Gastrocnemius medialis (tissue), 4 donors: ENCODE measurements around the gene MDGA2. TPM values are rescaled to one million over a fixed set of nuclear protein-coding genes. Genes with fewer than 3 reads are reported as not detected.

ENCODE experiments used
- ATAC-seq, 2 donors: fragments of 150-250 bp; one replicate each; pipeline ENCODE4 v1.9.1; 2016
- DNase-seq, 2 donors: peaks; one replicate each; pipeline ENCODE4 v3.0.0-alpha.2; 2019
- H3K27ac ChIP-seq, 4 donors: fragments of 200-600 bp; sonication (generic); 1 replicate in 1 of 4; 2 replicates in 3 of 4; pipeline ENCODE4 v1.5.1; 2016 to 2018; ENCODE audit warnings: mild to moderate bottlenecking in 2 of 4, moderate library complexity in 1 of 4
- H3K27me3 ChIP-seq, 3 donors: fragments of 200-600 bp; sonication (generic) in 2 of 3; 1 replicate in 1 of 3; 2 replicates in 2 of 3; pipeline versions ENCODE4 v1.5.1 to v1.6.0; 2016 to 2019; ENCODE audit warnings: mild to moderate bottlenecking in 1 of 3, moderate library complexity in 1 of 3
- H3K36me3 ChIP-seq, 2 donors: fragments of 200-600 bp; sonication (generic) in 1 of 2; one replicate each; pipeline ENCODE4 v1.5.1; 2017 to 2018
- H3K4me1 ChIP-seq, 2 donors: fragments of 200-600 bp; sonication (generic) in 1 of 2; one replicate each; pipeline ENCODE4 v1.5.1; 2016 to 2017; ENCODE audit warnings: mild to moderate bottlenecking in 2 of 2
- H3K4me3 ChIP-seq, 4 donors: fragments of 200-600 bp; sonication (generic) in 3 of 4; 1 replicate in 1 of 4; 2 replicates in 3 of 4; pipeline ENCODE4 v1.5.1; 2016 to 2019; ENCODE audit warnings: mild to moderate bottlenecking in 2 of 4
- H3K9me3 ChIP-seq, 3 donors: fragments of 200-600 bp; sonication (generic) in 2 of 3; 1 replicate in 1 of 3; 2 replicates in 2 of 3; pipeline ENCODE4 v1.5.1; 2016 to 2019
- CTCF ChIP-seq, 5 experiments: fragments of 450-650 bp in 3 of 5; fragments of 200-600 bp in 2 of 5; sonication (generic) in 2 of 5; IDR thresholded peaks in 4 of 5; conservative IDR thresholded peaks in 1 of 5; 1 replicate in 4 of 5; 2 replicates in 1 of 5; pipeline ENCODE4 v1.5.1; 2016 to 2019; ENCODE audit warnings: antibody characterized with exemption in 5 of 5, mild to moderate bottlenecking in 3 of 5, moderate library complexity in 3 of 5
- POLR2A ChIP-seq, 2 donors: fragments of 450-650 bp; IDR thresholded peaks; one replicate each; pipeline ENCODE4 v1.6.1; 2017; ENCODE audit warnings: antibody characterized with exemption in 2 of 2, mild to moderate bottlenecking in 2 of 2, moderate library complexity in 2 of 2
- in situ Hi-C, 4 donors: fragments of 200-750 bp; cut with MboI; loops; one replicate each; pipeline versions ENCODE4 v1.15.0 to v1.8.0; 2017; ENCODE audit warnings: low sequenced_read_pairs in 4 of 4
- intact Hi-C: fragments of 100-400 bp; cut with DNase I; formaldehyde crosslinking; loops from one replicate; pipeline ENCODE4 v1.15.1; 2023; ENCODE audit warnings: low total_unique reads
- total RNA-seq, 4 donors: library from RNA; depleted of rRNA; stranded (reverse); fragments of >200 nt; gene quantifications; one replicate each; pipeline versions ENCODE4 v1.1.0 to v1.2.3, GENCODE V29; 2016

Gene MDGA2
- total RNA-seq, 4 donors from 2014 or later, result not detected

DNA sequence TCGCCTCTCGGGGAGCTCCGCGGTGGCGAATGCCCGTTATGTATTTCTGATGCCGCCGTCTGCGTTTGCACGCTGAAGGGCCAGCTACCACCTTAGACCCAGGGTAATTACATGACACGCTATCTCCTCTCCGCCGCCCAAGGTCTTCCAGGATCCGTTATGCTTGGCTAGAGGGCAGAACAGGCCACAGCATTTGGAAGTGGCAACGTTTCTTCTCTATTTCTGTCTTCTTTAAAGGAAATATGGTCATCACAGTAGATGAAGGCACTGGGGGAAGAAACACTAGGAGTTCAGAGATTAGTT is 861 bp upstream of the MDGA2 start:
- Histone ChIP-seq H3K9me3 (no peaks in the 10 kb centered on the region), H3K27me3 (peaks cover 17 to 37% (median 26%) of the 10 kb centered on the region in 3 donors)
- no peak for ATAC-seq

DNA sequence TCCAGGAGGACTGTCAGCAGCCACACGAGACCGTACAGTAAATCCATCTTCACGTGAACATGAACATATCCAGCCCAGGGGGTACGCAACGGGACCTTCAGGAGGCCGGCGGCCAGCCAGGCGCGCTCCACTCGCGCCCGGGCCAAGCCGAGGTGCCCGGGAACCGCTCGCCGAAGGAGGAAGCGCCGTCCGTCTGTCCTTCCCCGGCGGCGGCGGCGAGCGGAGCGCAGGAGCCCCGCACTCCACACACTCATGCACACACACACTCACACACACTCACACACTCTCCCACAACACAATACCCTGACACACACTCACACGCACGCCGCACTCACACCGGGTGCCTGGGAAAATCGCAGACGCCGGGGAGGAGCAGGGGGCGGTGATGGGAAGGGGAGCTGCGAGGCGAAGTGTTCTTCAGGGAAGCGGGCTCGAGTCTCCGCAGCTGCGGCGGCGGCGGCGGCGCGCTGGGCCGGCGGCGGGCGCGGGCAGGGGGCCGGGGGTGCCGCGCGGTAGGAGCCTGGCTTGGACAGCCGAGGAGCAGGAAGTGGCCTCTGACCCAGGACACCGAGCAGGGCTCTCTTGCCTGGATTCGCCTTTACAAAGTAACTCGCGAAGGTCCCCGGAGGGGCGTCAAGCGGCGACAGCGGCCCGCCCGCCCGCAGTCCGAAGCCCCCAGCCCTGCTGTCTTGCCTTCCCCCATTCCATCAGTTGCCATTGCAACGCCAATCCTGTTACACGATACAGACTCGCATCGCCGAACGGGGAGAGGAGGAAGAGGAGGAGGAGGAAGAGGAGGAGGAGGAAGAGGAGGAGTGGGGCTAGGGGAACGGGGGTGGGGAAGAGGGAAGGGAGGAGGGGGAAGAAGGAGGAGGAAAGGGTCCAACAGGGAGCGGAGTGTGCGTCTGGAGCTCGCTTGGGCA is 601 bp downstream of the MDGA2 start:
- no peak for DNase-seq
- TF ChIP-seq CTCF (IDR thresholded peaks at IDR 0.05 in 4 of 5, conservative IDR thresholded peaks at IDR 0.05 in 1 of 5), result no peak
- TF ChIP-seq POLR2A (IDR thresholded peaks at IDR 0.05), result no peak
- in situ Hi-C loops (no loop called here), intact Hi-C loops (no loop called here)
- H3K4me3 ChIP-seq, result peak overlapping the region; percentile 5 to 25 (median 10)
- H3K27me3 ChIP-seq, result peaks cover 17 to 37% (median 26%) of the 10 kb centered on the region in 3 donors
- no peaks in the 10 kb centered on the region for H3K9me3 ChIP-seq
- no peaks in the 10 kb centered on the region for H3K36me3 ChIP-seq
- no peak for ATAC-seq
- no peaks in the 10 kb centered on the region for H3K4me1 ChIP-seq
- H3K27ac ChIP-seq, result no peak overlapping the region

More for the DNA sequence above, 861 bp upstream of the MDGA2 start:
- no peak overlapping the region for H3K4me3 ChIP-seq
- TF ChIP-seq CTCF (IDR thresholded peaks at IDR 0.05 in 4 of 5, conservative IDR thresholded peaks at IDR 0.05 in 1 of 5) (no peak), POLR2A (IDR thresholded peaks at IDR 0.05) (no peak)
- DNase-seq, result no peak
- intact Hi-C loops, result no loop called here
- H3K36me3 ChIP-seq, result no peaks in the 10 kb centered on the region
- no peaks in the 10 kb centered on the region for H3K4me1 ChIP-seq
- in situ Hi-C loops, result no loop called here
- H3K27ac ChIP-seq, result no peak overlapping the region

DNA sequence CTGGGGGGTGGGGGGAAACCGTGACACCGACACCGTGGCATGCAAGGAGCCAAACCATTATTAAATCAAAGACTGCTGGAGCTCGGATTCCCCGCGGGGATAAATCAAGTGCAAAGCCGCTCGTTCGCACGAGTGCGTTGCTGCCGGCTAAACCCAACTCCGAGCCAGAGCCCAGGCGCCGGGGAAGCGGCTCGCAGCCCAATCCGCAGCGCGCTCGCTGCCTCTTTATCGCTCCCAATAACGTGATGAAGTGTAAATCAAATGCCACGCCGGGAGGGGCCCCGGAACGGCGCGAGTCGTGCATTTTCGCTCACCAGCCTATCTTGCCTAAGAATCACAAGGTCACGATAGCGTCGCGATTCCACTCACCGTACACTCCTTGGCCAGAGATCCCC is 1.3 kb downstream of the MDGA2 start:
- no peaks in the 10 kb centered on the region for H3K9me3 ChIP-seq
- H3K27me3 ChIP-seq, result peaks cover 17 to 37% (median 26%) of the 10 kb centered on the region in 3 donors
- in situ Hi-C loops (no loop called here), intact Hi-C loops (no loop called here)
- no peaks in the 10 kb centered on the region for H3K4me1 ChIP-seq
- no peak for DNase-seq
- ATAC-seq, result no peak
- peak overlapping the region in 3 of 4 donors; percentile 5 to 25 (median 5) for H3K4me3 ChIP-seq
- H3K27ac ChIP-seq, result no peak overlapping the region
- TF ChIP-seq POLR2A (IDR thresholded peaks at IDR 0.05) (no peak), CTCF (IDR thresholded peaks at IDR 0.05 in 4 of 5, conservative IDR thresholded peaks at IDR 0.05 in 1 of 5) (no peak)
- no peaks in the 10 kb centered on the region for H3K36me3 ChIP-seq

DNA sequence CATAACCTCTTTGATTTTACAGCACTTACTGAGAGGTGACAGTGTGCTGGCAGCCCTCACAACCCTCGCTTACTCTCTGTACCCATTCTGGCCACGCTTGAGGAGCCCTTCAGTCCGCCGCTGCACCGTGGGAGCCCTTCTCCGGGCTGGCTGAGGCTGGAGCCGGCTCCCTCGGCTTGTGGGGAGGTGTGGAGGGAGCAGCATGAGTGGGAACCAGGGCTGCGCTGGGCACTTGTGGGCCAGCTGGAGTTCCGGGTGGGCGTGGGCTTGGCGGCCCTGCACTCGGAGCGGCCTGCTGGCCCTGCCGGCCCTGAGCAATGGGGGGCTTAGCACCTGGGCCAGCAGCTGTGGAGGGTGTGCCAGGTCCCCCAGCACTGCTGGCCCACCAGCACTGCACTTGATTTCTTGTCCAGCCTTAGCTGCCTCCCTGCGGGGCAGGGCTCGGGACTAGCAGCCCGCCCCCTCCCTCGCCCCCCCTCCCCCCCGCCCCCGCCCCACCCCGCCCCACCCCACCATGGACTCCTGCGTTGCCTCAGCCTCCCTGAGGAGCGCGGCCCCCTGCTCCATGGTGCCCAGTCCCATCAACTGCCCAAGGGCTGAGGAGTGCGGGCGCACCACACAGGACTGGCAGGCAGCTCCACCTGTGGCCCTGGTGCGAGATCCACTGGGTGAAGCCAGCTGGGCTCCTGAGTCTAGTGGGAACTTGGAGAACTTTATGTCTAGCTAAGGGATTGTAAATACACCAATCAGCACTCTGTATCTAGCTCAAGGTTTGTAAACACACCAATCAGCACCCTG is 9.9 kb downstream of the MDGA2 start:
- H3K9me3 ChIP-seq, result no peaks in the 10 kb centered on the region
- DNase-seq, result no peak
- ATAC-seq, result no peak
- H3K4me1 ChIP-seq, result no peaks in the 10 kb centered on the region
- TF ChIP-seq POLR2A (IDR thresholded peaks at IDR 0.05) (no peak), CTCF (IDR thresholded peaks at IDR 0.05 in 4 of 5, conservative IDR thresholded peaks at IDR 0.05 in 1 of 5) (no peak)
- in situ Hi-C loops, result no loop called here
- H3K36me3 ChIP-seq, result no peaks in the 10 kb centered on the region
- H3K27me3 ChIP-seq, result no peaks in the 10 kb centered on the region
- H3K27ac ChIP-seq, result no peak overlapping the region
- H3K4me3 ChIP-seq, result no peak overlapping the region
- intact Hi-C loops, result no loop called here
